Muscle of leg (tissue), 11 donors: ENCODE results near the gene PTN. TPM values are rescaled to one million over a fixed set of nuclear protein-coding genes. Genes with fewer than 3 reads are reported as not detected.
"Not testable (repeated sequence)": the region's sequence is repeated elsewhere in the genome, so short reads cannot be mapped to it uniquely, and the experiment has no call there.

Experiments
- DNase-seq: peaks from one replicate; pipeline ENCODE4 v3.0.0; 2013
- H3K27ac ChIP-seq: one replicate; pipeline ENCODE4 v1.5.1; 2013; ENCODE audit warnings: mild to moderate bottlenecking, low read length, control low read depth
- H3K27me3 ChIP-seq: one replicate; pipeline ENCODE4 v1.6.1; 2013; ENCODE audit warnings: low read length; ENCODE audit not compliant: control insufficient read depth, insufficient read depth
- H3K36me3 ChIP-seq: one replicate; pipeline ENCODE4 v1.6.1; 2013; ENCODE audit warnings: low read length; ENCODE audit not compliant: control insufficient read depth, insufficient read depth
- H3K4me1 ChIP-seq: one replicate; pipeline ENCODE4 v1.6.1; 2013; ENCODE audit warnings: low read length; ENCODE audit not compliant: control insufficient read depth, insufficient read depth
- H3K4me3 ChIP-seq: one replicate; pipeline ENCODE4 v1.5.1; 2013; ENCODE audit warnings: low read length, control low read depth
- H3K9me3 ChIP-seq: replicated peaks from 2 replicates; pipeline ENCODE4 v1.6.1; 2013; ENCODE audit warnings: low read depth, low read length; ENCODE audit not compliant: control insufficient read depth
- WGBS: methylation state at CpG from one replicate; pipeline ENCODE4 v1.1.5; 2013; ENCODE audit warnings: missing lambda C conversion rate; ENCODE audit not compliant: insufficient coverage; 5-methylcytosine and 5-hydroxymethylcytosine counted together
- polyA plus RNA-seq, 8 donors: library from polyadenylated mRNA; unstranded; fragments of 120-200 nt; gene quantifications; one replicate each; pipeline versions ENCODE4 v1.2.1 to v1.2.3, GENCODE V29; 2013; ENCODE audit warnings: inconsistent platforms in 1 of 8, low replicate concordance in 1 of 8; ENCODE audit not compliant: insufficient read length in 8 of 8, insufficient read depth in 1 of 8
- total RNA-seq: library from RNA; stranded (reverse); fragments of 120-200 nt; gene quantifications from one replicate; pipeline ENCODE4 v1.2.4, GENCODE V29; 2013

Gene PTN
- total and polyA plus RNA-seq, 9 donors, result 61.2 to 189 (median 91.1) TPM

GRCh38 chr7:137245186-137245585 lies 98.3 kb downstream of the PTN start:
- no peak overlapping the region for H3K27ac ChIP-seq
- no CpG with 5 or more reads among the region's 4 CpGs for WGBS
- no peak overlapping the region for H3K4me3 ChIP-seq
- no peaks in the 10 kb centered on the region for H3K27me3 ChIP-seq
- peaks cover 3% of the 10 kb centered on the region for H3K36me3 ChIP-seq
- H3K4me1 ChIP-seq, result no peaks in the 10 kb centered on the region
- no peaks in the 10 kb centered on the region for H3K9me3 ChIP-seq
- no peak for DNase-seq

- Histone ChIP-seq H3K4me1 (no peaks in the 10 kb centered on the region), H3K27ac (no peak overlapping the region), H3K9me3 (no peaks in the 10 kb centered on the region), H3K4me3 (no peak overlapping the region), H3K36me3 (no peaks in the 10 kb centered on the region), H3K27me3 (no peaks in the 10 kb centered on the region)
- WGBS, result 100% methylated on average over 2 of the region's 8 CpGs
- DNase-seq, result no peak
Measured at GRCh38 chr7:137243741-137244140, 99.8 kb downstream of the PTN start.

- Histone ChIP-seq H3K27ac (no peak overlapping the region), H3K4me1 (no peaks in the 10 kb centered on the region), H3K9me3 (no peaks in the 10 kb centered on the region), H3K27me3 (no peaks in the 10 kb centered on the region), H3K36me3 (no peaks in the 10 kb centered on the region), H3K4me3 (no peak overlapping the region)
- WGBS, result 97% methylated on average over 6 of the region's 7 CpGs
- no peak for DNase-seq
Measured at GRCh38 chr7:137242616-137243015, 100.9 kb downstream of the PTN start.

- Histone ChIP-seq H3K27me3 (no peaks in the 10 kb centered on the region), H3K4me3 (no peak overlapping the region), H3K4me1 (no peaks in the 10 kb centered on the region), H3K9me3 (no peaks in the 10 kb centered on the region), H3K36me3 (no peaks in the 10 kb centered on the region), H3K27ac (no peak overlapping the region)
- 82% methylated on average over 1 of the region's 5 CpGs for WGBS
- peak; percentile 13 for DNase-seq
Measured at GRCh38 chr7:137241655-137242360, 101.7 kb downstream of the PTN start.

- H3K36me3 ChIP-seq, H3K4me3 ChIP-seq, H3K27me3 ChIP-seq, H3K27ac ChIP-seq, H3K4me1 ChIP-seq, DNase-seq, H3K9me3 ChIP-seq: not testable (repeated sequence)
- no CpG with 5 or more reads among the region's 3 CpGs for WGBS
Measured at GRCh38 chr7:137239186-137239585, 104.3 kb downstream of the PTN start.

- Histone ChIP-seq H3K36me3 (no peaks in the 10 kb centered on the region), H3K9me3 (no peaks in the 10 kb centered on the region), H3K27me3 (no peaks in the 10 kb centered on the region), H3K4me1 (no peaks in the 10 kb centered on the region), H3K4me3 (no peak overlapping the region), H3K27ac (no peak overlapping the region)
- no peak for DNase-seq
- no CpG with 5 or more reads among the region's 1 CpG for WGBS
Measured at GRCh38 chr7:137235434-137235833, 108.1 kb downstream of the PTN start.

GRCh38 chr7:137231167-137231566 lies 112.4 kb downstream of the PTN start:
- Histone ChIP-seq H3K4me1 (no peaks in the 10 kb centered on the region), H3K36me3 (no peaks in the 10 kb centered on the region), H3K27ac (no peak overlapping the region), H3K27me3 (no peaks in the 10 kb centered on the region), H3K9me3 (no peaks in the 10 kb centered on the region), H3K4me3 (no peak overlapping the region)
- WGBS, result 100% methylated on average over 1 of the region's 2 CpGs
- no peak for DNase-seq

- no peaks in the 10 kb centered on the region for H3K36me3 ChIP-seq
- H3K27ac ChIP-seq, result no peak overlapping the region
- no CpG with 5 or more reads among the region's 3 CpGs for WGBS
- no peak overlapping the region for H3K4me3 ChIP-seq
- DNase-seq, result no peak
- H3K4me1 ChIP-seq, result no peaks in the 10 kb centered on the region
- H3K9me3 ChIP-seq, result no peaks in the 10 kb centered on the region
- H3K27me3 ChIP-seq, result no peaks in the 10 kb centered on the region
Measured at GRCh38 chr7:137221467-137221866, 122.1 kb downstream of the PTN start.

GRCh38 chr7:137213744-137214143 lies 129.8 kb downstream of the PTN start:
- DNase-seq, result no peak
- H3K36me3 ChIP-seq, result no peaks in the 10 kb centered on the region
- no CpG with 5 or more reads among the region's 2 CpGs for WGBS
- no peaks in the 10 kb centered on the region for H3K4me1 ChIP-seq
- H3K27ac ChIP-seq, result no peak overlapping the region
- no peaks in the 10 kb centered on the region for H3K9me3 ChIP-seq
- H3K4me3 ChIP-seq, result no peak overlapping the region
- H3K27me3 ChIP-seq, result no peaks in the 10 kb centered on the region

GRCh38 chr7:137209151-137209817 lies 134.2 kb downstream of the PTN start:
- H3K27ac ChIP-seq, result no peak overlapping the region
- H3K36me3 ChIP-seq, result no peaks in the 10 kb centered on the region
- H3K9me3 ChIP-seq, result no peaks in the 10 kb centered on the region
- WGBS, result 26% methylated on average over 3 of the region's 5 CpGs
- DNase-seq, result peak; percentile 79
- H3K4me3 ChIP-seq, result no peak overlapping the region
- H3K27me3 ChIP-seq, result no peaks in the 10 kb centered on the region
- no peaks in the 10 kb centered on the region for H3K4me1 ChIP-seq
